GM21360 (cell line): ENCODE results near the gene GPM6B.

Experiments
- ATAC-seq: cut with Tn5 transposase; IDR thresholded peaks from one replicate; pipeline ENCODE4 v1.9.1; 2021; ENCODE audit warnings: mild to moderate bottlenecking, moderate library complexity; ENCODE audit not compliant: unreplicated experiment

Gene GPM6B

DNA sequence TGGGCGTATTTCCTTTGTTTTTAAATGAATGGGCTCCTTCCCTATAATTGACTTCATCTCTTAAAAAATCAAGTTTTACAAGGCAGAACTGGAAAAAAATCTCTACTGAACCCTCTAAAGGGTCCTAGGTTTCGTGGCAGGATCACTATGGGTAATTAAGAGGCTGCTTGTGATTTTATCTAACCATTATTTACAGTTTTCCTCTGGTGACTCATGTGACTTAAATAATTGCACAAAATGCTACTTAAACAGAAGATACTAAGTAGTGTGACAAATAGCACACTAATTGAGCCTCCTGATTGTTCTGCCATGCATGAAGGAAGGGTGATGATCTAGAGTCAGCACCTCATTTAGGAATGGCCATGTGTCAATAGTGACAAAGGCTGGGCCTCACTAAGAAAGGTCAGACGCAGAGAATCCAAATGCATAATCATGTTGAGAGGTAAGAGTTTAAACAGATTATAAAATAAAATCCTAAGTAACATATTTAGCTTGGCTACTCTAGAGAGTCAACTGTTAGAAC lies 46.8 kb downstream of the GPM6B start:
- ATAC-seq: no peak

DNA sequence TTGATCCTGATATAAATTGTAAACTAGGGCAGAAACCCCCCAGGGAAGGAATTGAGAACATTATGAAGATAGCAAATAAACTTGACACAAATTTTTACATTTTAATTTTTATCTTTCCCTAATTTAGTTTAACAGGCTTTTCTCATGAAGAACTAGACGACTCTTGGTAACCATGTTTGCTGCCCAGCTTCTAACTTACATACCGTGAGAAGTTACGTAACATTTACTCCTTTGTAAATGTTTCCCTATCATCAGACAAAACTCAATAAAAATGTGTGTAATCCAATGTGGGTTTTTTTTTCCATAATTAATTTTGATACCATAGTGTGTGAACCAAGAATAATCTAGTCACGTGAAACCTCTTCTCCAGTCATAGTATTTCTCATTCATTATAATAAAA lies 48.0 kb downstream of the GPM6B start:
- no peak for ATAC-seq

DNA sequence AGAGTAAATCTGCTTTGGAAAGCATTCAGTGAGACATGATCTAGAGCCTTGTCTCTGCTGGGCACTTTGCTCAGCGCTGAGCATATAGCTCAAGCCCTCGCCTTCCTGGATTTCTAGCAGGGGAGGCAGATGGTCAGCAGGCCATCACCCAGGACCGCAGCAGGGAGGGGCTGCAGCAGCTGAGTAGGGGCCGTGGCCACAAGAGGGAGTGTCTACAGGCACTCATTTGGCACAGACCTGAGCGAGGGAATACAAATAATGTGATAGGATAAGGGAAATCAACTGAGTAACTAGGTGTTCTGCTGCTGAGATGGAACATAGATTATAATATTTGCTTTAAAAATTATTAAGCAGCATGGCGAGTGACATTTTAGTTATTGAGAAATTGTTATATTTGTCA lies 52.1 kb downstream of the GPM6B start:
- no peak for ATAC-seq

DNA sequence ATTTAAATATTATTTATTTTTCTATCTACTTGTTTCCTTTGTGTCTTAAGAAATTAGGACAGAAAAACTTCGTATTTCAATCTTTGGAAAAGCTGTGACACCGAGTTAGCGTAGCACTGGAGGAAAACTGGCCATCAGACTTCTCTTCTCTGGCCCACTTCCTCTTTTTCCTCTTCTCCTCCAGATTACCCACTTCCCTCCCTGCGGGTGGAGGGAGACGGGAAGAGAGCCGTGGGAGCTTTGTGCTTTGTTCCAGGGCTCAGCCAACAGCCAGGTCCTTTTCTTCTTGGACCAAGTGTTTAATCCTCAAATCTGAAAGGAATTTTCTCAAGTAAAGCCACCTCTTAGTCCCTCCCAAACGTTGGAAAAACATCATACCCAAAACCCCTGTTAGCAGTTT lies 52.6 kb downstream of the GPM6B start:
- ATAC-seq: no peak

DNA sequence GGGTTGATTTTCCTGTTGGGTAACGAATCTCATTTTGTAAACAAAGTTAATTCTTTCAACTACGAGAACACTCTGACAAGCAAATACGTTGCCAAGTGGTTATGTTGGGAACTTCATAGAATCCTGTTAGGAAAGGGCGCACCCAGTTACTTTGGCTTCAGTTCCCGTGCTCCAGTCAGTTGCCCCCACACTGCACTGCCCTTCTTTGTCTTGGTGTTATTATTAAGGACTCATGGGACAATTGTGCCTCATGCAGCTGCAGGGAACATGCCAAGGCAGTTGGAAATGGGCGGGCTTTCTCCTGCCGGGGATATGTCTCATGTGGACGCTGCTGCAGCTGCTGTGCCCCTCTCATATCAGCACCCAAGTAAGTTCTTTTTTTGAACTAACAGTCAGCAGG lies 53.4 kb downstream of the GPM6B start:
- ATAC-seq: no peak

DNA sequence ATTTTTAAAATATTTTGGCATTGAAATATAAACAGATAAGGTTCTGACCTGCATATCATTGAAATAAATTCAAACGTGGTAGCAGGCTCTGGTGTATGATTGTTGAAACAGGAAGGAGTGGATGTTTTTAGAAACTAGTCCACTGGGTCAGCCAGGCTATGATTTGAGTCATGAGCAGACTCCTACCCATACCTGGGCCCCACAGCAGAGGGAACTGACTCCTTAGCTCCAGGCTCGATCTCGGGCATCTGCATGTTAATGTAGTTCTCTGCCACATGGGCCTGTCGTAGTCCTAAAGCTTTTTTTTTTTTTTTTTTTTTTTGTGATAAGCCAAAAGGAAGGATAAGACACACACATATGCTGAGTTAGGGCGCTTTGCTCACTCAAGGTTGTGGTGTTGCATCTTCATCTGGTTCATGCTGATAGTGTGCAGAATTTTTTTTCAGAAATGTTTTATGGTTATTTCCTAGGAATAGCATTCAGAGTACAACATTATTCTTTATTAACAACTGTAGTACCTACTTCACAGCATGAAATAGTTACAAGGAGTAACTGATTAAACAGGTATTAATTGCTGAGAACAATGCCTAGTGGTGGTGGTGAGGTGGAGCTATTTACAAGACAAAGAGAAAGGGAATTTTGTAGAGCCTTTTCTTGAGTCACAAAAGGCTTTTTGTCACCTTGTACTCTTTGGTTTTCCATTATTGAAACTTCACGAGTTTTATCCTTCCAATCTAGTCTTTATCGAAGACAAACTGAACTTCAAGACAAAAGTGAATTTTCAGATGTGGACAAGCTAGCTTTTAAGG lies 55.1 kb downstream of the GPM6B start:
- peak; percentile 65 for ATAC-seq

DNA sequence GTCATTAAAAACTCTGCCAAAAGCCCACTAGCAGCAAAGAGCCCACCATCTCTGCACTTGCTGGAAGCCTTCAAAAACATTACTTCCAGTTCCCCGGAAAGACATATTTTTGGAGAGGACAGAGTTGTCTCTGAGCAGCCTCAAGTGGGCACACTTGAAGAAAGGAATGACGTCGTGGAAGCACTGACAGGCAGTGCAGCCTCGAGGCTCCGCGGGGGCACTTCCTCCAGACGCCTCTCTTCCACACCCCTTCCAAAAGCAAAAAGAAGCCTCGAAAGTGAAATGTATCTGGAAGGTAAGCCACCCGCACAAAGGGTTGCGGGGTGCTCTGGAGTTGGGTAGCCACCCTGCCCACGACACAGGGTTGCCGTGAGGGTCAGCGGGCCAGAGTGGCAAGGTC lies 56.5 kb downstream of the GPM6B start:
- no peak for ATAC-seq

DNA sequence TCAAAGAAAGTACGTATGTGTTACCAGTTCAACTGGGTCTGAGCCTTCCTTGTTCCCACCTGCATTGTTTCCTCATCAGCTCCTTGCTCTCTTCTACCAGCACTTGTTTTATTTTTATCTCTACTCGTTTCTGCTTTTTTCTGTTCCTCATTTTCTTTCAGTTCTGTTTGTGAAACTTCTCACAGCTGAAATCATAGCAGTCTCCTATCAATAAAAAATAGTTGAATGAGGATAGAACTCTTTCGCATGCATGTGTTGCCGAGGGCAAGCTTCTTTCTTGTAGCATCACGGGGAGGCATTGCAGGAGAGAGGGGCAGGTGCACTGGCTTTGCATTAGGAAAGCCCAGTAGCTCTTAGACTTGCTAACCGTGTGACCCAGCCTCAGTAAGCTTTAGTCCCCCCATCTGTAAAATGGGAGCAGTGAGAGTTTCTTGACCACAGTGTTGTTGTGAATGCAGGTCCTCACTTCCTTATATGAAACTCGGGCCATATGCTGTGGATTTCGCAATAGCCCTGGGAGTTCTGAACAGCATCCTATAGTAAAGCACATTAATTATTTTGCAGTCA lies 57.7 kb downstream of the GPM6B start:
- peak; percentile 74 for ATAC-seq

DNA sequence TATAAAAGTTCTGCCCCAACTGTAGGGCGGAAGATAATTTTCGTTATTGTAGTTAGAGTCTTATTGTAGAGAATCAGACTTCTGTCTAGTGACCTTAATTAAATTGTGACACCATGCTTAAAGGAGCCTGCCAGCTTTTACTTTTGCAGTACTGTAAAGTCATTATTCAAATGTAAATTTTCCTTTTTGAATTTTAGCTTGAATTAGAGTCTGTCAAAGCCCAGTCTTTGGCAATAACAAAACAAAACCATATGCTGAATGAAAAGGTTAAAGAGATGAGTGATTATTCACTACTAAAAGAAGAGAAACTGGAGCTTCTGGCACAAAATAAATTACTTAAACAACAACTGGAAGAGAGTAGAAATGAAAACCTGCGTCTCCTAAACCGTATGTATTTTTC lies 60.5 kb downstream of the GPM6B start:
- ATAC-seq: no peak

DNA sequence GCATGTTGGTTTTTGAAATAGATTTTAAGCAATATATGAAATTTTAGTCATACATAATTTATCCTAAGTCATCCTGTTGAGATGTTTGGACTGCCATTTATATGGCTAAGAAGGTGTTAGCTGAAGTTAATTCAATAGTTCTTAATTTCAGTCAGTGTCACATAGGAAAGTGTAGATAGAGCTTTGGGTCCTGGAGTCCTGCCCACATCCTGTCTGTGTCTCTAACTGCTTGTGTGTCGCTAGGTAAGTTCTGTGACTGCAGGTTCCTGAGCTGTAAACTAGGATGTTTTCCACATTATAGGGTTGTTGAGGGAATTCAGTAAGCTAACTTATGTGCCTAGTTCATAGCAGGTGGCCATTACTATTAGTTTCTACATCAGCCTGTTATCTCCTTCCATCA lies 61.6 kb downstream of the GPM6B start:
- ATAC-seq: no peak

DNA sequence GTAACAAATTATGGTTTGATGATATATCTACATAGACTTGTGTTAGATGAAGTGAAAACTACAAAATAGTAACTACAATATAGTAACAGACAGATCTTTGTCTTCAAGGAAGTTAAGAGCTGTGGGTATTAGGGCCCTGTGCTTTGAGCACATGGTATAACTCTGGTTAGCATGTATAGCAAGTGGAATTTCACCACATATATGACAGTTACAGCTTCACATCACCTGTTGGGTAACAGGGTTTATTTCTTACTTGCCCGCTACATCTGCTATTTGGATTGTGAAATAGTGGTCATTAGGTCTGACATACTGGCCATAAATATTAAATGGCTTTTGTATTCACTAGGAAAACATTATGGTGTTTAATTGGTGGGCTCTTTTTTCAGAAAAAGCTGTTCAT lies 62.1 kb downstream of the GPM6B start:
- ATAC-seq: no peak

DNA sequence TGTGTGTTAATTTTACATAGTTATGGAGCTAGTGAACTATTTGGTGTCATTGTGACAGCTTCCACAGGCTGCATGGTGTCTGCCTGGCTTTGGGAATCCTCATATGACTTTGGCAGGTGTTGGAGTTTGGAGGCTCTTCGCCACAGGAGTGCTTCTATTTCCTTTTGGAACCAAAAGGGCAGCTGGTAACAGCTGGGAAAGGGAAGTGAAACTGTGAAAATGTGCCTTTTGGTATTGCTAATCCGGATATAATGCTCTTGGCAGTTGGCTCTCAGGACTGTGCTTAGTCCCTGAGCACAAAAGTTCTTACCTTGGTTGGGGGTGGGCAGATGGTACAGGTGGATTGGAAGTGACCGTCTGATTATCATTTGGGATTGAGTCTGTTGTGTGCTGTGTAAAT lies 64.2 kb downstream of the GPM6B start:
- no peak for ATAC-seq

DNA sequence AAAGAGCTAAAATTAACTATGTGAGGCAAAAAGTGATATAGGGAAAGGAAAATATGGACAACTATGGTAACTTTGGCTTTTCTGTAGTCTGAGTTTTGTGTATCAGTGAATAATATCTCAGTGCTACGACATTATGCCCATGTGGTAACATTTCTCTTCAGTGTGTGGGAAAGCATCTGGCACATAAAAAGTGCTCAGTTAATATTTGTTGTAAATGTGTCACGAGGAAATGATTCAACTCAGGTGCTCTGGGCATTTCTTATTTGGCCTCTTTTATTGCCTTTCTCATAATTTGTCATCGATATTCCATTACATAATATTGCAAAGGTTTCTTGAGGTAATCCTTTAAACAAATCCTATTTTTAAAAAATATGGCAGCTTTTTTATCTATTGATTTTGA lies 64.8 kb downstream of the GPM6B start:
- no peak for ATAC-seq

DNA sequence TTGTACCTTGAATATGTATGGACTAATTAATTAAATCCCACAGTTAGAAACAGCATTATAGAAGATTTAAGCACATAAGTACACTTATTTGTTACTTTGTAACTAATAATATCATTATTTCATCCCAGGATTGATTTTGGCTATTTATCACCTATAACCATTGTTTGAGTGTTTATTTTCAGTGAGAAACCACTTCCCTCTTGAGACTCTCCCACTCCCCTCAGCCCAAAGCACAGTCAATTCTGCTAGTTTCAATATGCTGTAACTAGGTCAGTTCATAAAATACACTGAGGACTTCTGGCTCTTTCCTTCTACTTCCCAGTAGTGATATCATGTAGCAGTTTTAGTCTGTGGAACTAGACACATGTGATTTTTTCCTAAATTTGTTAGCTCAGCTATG lies 66.1 kb downstream of the GPM6B start:
- no peak for ATAC-seq

DNA sequence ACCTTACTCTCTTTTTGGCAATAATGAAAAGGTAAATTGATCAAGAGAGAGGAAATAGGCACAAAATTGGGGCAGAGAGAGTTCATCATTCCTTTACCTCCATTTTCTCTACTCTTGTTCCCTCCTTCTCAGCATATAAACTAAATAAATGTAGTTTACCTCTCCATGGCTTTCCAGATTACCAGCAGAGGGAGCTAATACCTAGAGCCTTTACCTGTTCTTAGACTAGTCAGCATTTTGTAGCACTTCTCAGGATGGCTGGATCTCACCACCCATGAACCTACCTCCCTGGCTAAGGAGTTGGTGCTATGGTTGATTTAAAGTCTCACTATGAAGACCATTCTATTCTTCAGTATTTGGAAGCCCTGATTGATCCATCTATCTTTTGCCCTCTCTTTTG lies 66.7 kb downstream of the GPM6B start:
- ATAC-seq: no peak

DNA sequence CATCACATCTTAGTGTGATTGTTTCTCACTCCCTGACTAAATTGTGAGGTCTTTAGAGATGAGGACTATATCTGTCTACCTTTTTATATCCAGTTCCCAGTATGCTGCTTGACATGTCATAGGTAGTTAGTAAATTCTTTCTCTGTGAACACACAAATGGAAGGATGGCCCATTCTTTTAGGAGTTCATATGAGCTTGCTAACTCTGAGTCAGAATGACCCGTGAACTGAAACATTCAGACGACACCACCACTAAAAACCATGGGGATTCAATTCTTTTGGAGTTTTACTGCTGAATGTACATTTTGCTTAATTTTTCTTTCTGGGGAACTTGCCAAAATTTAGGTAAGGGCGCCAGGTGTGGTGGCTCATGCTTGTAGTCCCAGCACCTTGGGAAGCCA lies 68.4 kb downstream of the GPM6B start:
- no peak for ATAC-seq

DNA sequence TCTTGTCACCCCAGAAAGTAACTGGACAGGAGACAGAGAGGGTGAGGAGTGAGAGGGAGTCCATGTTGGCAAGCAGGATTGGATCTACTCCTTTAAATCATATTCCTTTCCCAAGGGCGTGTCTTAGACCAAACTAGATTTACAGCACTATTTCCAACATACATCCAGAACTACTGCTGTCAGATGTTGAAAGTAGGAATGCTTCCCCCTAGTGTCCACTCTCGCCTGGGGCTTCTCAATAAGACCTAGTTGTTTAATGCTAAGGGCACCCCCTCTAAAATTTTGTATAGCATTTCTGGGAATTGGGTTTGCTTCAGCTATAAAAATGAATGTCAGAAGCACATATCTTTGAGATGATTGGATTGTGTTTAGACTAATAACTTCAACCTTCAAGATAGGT lies 69.1 kb downstream of the GPM6B start:
- no peak for ATAC-seq

DNA sequence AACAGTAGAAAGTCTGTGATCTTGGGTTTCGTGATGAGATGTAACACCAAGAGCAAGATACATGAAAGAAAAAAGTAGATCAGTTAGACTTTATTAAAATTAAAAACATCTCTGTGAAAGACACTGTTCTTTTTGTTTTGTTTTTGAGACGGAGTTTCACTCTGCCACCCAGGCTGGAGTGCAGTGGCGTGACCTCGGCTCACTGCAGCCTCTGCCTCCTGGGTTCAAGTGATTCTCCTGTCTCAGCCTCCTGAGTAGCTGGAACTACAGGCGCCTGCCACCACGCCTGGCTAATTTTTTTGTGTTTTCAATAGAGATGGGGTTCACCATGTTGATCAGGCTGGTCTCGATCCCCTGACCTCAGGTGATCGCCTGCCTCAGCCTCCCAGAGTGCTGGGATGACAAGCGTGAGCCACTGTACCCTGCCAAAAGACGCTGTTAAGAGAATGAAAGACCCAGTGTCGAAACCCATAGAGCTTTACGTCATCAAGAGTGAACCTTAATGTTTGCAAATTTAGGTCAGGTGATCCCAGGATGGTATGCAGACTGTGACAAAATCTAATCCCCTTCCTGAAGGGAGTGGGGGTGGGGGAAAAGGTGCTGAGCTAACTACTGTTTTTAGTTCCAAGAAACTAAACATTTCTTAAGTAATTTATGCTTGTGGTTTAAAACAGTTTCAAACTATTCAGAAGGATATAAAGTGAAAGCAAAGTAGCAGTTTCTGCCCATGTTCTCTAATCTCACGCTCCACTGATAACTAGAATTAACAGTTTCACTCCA lies 74.3 kb downstream of the GPM6B start:
- ATAC-seq: peak; percentile 90

DNA sequence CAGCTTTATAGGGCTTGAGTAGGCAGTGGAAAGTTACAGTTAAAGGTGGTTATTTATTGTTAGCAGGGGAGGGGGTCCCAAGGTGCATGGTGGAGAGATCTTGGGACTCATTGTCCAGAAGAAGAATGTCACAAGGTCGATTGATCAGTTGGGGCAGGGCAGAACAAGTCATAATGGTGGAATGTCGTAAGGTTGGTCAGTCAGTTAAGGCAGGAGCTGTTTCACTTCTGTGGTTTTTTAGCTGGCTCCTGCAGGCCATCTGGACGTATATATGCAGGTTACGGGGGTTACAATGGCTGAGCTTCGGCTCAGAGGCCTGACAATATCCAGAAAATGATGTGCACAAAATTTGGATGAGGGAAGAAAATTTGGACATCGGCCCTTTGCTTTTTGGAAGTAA lies 75.2 kb downstream of the GPM6B start:
- no peak for ATAC-seq

DNA sequence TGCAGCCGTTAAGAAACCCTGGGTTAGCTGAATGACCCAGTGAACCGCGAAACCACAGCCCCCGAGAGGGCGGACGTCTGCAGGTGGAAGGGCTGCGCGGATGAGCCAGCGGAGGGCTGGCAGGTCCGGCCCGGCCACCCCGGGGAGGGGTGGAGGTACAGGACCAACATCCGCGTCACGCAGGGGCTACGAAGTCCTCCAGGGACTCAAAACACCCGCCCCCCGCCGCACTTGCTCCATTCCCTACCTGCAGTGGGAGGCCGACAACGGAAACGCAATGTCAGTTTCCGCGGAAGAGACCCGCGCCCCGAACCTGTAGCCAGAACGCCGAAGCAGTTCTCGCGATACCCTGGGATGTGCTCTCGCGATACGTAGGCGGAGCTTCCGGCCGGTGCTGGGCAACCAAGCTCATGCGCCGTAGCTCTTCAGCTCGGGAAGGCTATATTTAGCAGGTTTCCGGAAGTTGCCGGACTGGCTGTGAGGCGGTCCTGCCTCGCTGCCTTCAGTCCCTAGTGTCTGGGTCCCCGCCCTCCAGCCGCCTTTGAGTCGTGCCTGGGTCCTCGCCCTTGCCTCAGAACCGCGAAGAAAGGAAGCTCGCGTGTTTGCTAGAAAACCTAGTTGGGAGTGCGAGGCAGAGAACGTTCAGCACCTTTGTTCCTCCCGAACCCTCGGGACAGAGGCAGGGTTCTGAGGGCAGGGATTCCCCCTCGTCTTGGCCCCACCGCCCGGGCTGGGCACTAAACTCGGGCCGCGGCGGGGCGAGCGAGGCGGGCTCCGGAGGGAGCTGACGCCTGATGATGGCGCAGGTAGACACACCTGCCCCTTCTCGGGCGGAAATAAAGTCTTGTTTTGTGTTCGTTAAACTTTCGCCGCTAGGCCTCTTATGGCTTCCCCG lies 82.4 kb downstream of the GPM6B start, which contains the start of the genes OFD1 and TRAPPC2:
Gene OFD1 (plus strand): TSS at position 471 of the 895 bp plus-strand sequence. CDS start 324 bp downstream, at position 795.
Gene TRAPPC2 (minus strand): TSS at position 343 of the 895 bp plus-strand sequence. CDS start 14,657 bp downstream, outside the sequence.
- ATAC-seq: peak; percentile 96

DNA sequence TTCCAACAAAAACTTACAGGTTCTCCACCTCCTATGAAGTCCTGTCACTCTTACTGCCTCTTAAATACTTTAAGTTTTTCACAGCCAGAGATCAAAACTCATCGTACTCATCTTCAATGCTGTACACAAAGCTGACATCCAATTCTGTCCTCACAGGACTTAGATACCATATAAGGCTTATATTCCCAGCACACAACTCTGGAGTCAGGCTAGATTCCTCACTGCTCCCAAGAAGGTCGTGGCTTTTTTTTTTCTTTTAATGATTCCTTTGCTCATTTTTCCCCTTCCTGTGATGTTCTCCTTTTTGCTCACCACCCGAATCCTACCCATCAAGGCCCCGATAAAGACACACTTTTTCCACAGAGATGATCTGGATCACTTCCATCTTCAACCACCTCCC lies 83.4 kb downstream of the GPM6B start:
- ATAC-seq: no peak
